ENCODE data around the gene GPC5. TPM values are rescaled to one million over a fixed set of nuclear protein-coding genes. Genes with fewer than 3 reads are reported as not detected.

The GPC5 gene
- total RNA-seq, 1 donor from 2014 or later, result 8.7 TPM

GRCh38 chr13:91802957-91803356 lies 404.5 kb downstream of the GPC5 start:
- DNase-seq (no peak), ATAC-seq (no peak)
- Histone ChIP-seq H3K36me3 (no peaks in the 10 kb centered on the region), H3K27ac (no peak overlapping the region), H3K27me3 (ENCODE audit: low read depth) (no peaks in the 10 kb centered on the region), H3K9me3 (no peaks in the 10 kb centered on the region), H3K4me3 (no peak overlapping the region), H3K4me1 (no peaks in the 10 kb centered on the region)
- intact Hi-C loops (cut with DNase I), result no loop called here
- TF ChIP-seq CTCF (IDR thresholded peaks at IDR 0.05), result no peak

DNA sequence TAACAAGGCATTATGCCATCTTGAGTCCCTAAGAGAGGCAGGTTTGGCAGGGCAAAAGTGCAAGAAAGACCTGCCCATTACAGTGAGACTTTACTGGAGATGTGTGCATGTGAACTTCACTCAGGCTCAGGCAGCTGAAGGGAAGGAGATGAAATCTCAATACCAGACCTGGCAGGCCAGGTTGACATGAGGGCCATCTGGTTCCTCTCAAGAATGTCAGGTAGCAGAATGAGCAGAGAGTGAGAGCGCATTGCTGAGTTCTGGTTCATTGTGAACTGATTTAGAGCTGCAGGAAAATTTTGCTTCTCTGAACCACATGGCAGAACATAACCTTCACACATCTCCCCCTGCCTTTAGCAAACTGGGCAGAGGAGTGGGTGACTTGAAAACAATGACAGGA lies 406.3 kb downstream of the GPC5 start:
- no peaks in the 10 kb centered on the region for H3K27me3 ChIP-seq (ENCODE audit: low read depth)
- intact Hi-C loops (cut with DNase I), result no loop called here
- no peak overlapping the region for H3K4me3 ChIP-seq
- H3K36me3 ChIP-seq, result no peaks in the 10 kb centered on the region
- no peak overlapping the region for H3K27ac ChIP-seq
- DNase-seq (no peak), ATAC-seq (no peak)
- TF ChIP-seq CTCF (IDR thresholded peaks at IDR 0.05), result no peak
- H3K4me1 ChIP-seq, result no peaks in the 10 kb centered on the region
- H3K9me3 ChIP-seq, result no peaks in the 10 kb centered on the region

GRCh38 chr13:91805605-91806004 lies 407.2 kb downstream of the GPC5 start:
- H3K4me1 ChIP-seq, result no peaks in the 10 kb centered on the region
- no peaks in the 10 kb centered on the region for H3K9me3 ChIP-seq
- intact Hi-C loops (cut with DNase I), result no loop called here
- H3K27me3 ChIP-seq (ENCODE audit: low read depth), result no peaks in the 10 kb centered on the region
- no peak overlapping the region for H3K27ac ChIP-seq
- no peak for TF ChIP-seq CTCF (IDR thresholded peaks at IDR 0.05)
- DNase-seq (no peak), ATAC-seq (no peak)
- no peak overlapping the region for H3K4me3 ChIP-seq
- H3K36me3 ChIP-seq, result no peaks in the 10 kb centered on the region

- H3K4me3 ChIP-seq, result no peak overlapping the region
- no peaks in the 10 kb centered on the region for H3K9me3 ChIP-seq
- no peak for TF ChIP-seq CTCF (IDR thresholded peaks at IDR 0.05)
- intact Hi-C loops (cut with DNase I), result no loop called here
- no peaks in the 10 kb centered on the region for H3K27me3 ChIP-seq (ENCODE audit: low read depth)
- H3K36me3 ChIP-seq, result no peaks in the 10 kb centered on the region
- no peak overlapping the region for H3K27ac ChIP-seq
- DNase-seq, result no peak
- no peak for ATAC-seq
- no peaks in the 10 kb centered on the region for H3K4me1 ChIP-seq
Observed at GRCh38 chr13:91809161-91809560, 410.7 kb downstream of the GPC5 start.

DNA sequence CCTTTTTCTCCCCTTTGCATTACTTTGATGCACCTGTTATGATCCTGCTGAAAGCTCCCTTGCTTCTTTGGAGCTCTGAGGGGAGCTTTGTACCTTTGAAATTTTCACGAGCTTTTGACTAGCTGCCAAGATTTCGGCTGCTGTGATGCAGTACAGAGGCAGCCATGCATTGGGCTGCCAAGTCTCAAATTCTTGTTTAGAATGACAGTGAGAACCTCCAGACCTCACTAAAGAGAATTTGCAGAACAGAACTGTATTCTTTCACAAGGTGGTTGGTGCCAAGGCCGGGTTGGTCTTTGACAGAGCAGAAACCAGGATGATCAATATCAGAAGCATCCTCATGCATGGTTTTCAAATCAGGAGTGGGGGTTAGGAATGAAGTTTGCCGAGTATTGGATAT lies 414.8 kb downstream of the GPC5 start:
- Histone ChIP-seq H3K4me3 (no peak overlapping the region), H3K9me3 (no peaks in the 10 kb centered on the region), H3K27ac (no peak overlapping the region), H3K36me3 (no peaks in the 10 kb centered on the region), H3K27me3 (ENCODE audit: low read depth) (no peaks in the 10 kb centered on the region), H3K4me1 (no peaks in the 10 kb centered on the region)
- ATAC-seq (no peak), DNase-seq (no peak)
- intact Hi-C loops (cut with DNase I), result no loop called here
- no peak for TF ChIP-seq CTCF (IDR thresholded peaks at IDR 0.05)

- H3K9me3 ChIP-seq, result no peaks in the 10 kb centered on the region
- no peak for ATAC-seq
- TF ChIP-seq CTCF (IDR thresholded peaks at IDR 0.05), result no peak
- no peaks in the 10 kb centered on the region for H3K27me3 ChIP-seq (ENCODE audit: low read depth)
- no peak for DNase-seq
- intact Hi-C loops (cut with DNase I), result no loop called here
- no peak overlapping the region for H3K27ac ChIP-seq
- H3K36me3 ChIP-seq, result no peaks in the 10 kb centered on the region
- no peaks in the 10 kb centered on the region for H3K4me1 ChIP-seq
- H3K4me3 ChIP-seq, result no peak overlapping the region
Observed at GRCh38 chr13:91816263-91816807, 417.9 kb downstream of the GPC5 start.
